Cardiac muscle cell (in vitro differentiated cells and primary cell): ENCODE measurements around the gene COX7A2L. TPM values are rescaled to one million over a fixed set of nuclear protein-coding genes. Genes with fewer than 3 reads are reported as not detected.
A peak's percentile ranks its signal among the peaks of the same experiment; 100 is the strongest.

ENCODE experiments used
- DNase-seq, 2 donors: peaks; one replicate each; pipeline versions ENCODE4 v3.0.0 to v3.0.0-alpha.2; 2010 to 2017; ENCODE audit warnings: low read depth in 1 of 2, low spot score in 1 of 2
- H3K27ac ChIP-seq: fragments of 200-600 bp; sonication (generic); 2 replicates; pipeline ENCODE4 v1.5.1; 2016
- H3K27me3 ChIP-seq: fragments of 200-600 bp; sonication (generic); 2 replicates; pipeline ENCODE4 v1.6.0; 2016; ENCODE audit warnings: control low read depth
- H3K36me3 ChIP-seq: fragments of 200-600 bp; sonication (generic); 2 replicates; pipeline ENCODE4 v1.5.1; 2016; ENCODE audit warnings: control low read depth
- H3K4me1 ChIP-seq: fragments of 200-600 bp; sonication (generic); 2 replicates; pipeline ENCODE4 v1.8.1; 2017; ENCODE audit warnings: low read depth, mild to moderate bottlenecking, mixed run types
- H3K4me3 ChIP-seq: fragments of 200-600 bp; sonication (generic); 2 replicates; pipeline ENCODE4 v1.5.1; 2016; ENCODE audit warnings: mild to moderate bottlenecking
- H3K9me3 ChIP-seq: fragments of 200-600 bp; sonication (generic); 2 replicates; pipeline ENCODE4 v1.5.1; 2017; ENCODE audit warnings: low read depth, mild to moderate bottlenecking, control low read depth
- CTCF ChIP-seq: IDR thresholded peaks from 2 replicates; pipeline ENCODE4 v1.5.1; 2012; ENCODE audit warnings: low read depth, mild to moderate bottlenecking, low read length
- polyA plus RNA-seq: library from polyadenylated mRNA; unstranded; fragments of >200 nt; fragmentation: Nextera tagmentation; extraction: Ambion mirVana; gene quantifications from 2 replicates; pipeline ENCODE4 v1.2.1, GENCODE V29; 2016
- total RNA-seq: library from RNA; depleted of rRNA; stranded (reverse); fragments of >200 nt; gene quantifications from 2 replicates; pipeline ENCODE4 v1.2.3, GENCODE V29; 2016

COX7A2L gene
- total and polyA plus RNA-seq, 2 experiments from 2014 or later = 152 to 197 TPM

- Histone ChIP-seq H3K4me3 (no peak overlapping the region), H3K27me3 (no peaks in the 10 kb centered on the region), H3K27ac (peak overlapping the region; percentile 51), H3K9me3 (no peaks in the 10 kb centered on the region), H3K36me3 (no peaks in the 10 kb centered on the region), H3K4me1 (peaks cover 8% of the 10 kb centered on the region)
- DNase-seq = peak in 1 of 2 donors; percentile 28
- no peak for TF ChIP-seq CTCF
Observed at GRCh38 chr2:42369532-42370229, 8.7 kb upstream of the COX7A2L start.

GRCh38 chr2:42368817-42369531, 8.0 kb upstream of the COX7A2L start:
- H3K36me3 ChIP-seq = no peaks in the 10 kb centered on the region
- no peaks in the 10 kb centered on the region for H3K27me3 ChIP-seq
- no peaks in the 10 kb centered on the region for H3K9me3 ChIP-seq
- H3K4me1 ChIP-seq = peaks cover 8% of the 10 kb centered on the region
- no peak for TF ChIP-seq CTCF
- DNase-seq = no peak
- H3K4me3 ChIP-seq = no peak overlapping the region
- peak overlapping the region; percentile 51 for H3K27ac ChIP-seq

- DNase-seq = peak in 1 of 2 donors; percentile 9
- no peaks in the 10 kb centered on the region for H3K27me3 ChIP-seq
- H3K27ac ChIP-seq = no peak overlapping the region
- H3K4me3 ChIP-seq = no peak overlapping the region
- no peaks in the 10 kb centered on the region for H3K9me3 ChIP-seq
- TF ChIP-seq CTCF = no peak
- H3K4me1 ChIP-seq = peaks cover 8% of the 10 kb centered on the region
- no peaks in the 10 kb centered on the region for H3K36me3 ChIP-seq
Observed at GRCh38 chr2:42367835-42368234, 6.8 kb upstream of the COX7A2L start.

- no peak for DNase-seq
- H3K4me3 ChIP-seq = no peak overlapping the region
- peaks cover 13% of the 10 kb centered on the region for H3K4me1 ChIP-seq
- no peaks in the 10 kb centered on the region for H3K36me3 ChIP-seq
- TF ChIP-seq CTCF = no peak
- no peaks in the 10 kb centered on the region for H3K9me3 ChIP-seq
- no peak overlapping the region for H3K27ac ChIP-seq
- no peaks in the 10 kb centered on the region for H3K27me3 ChIP-seq
Observed at GRCh38 chr2:42366411-42366810, 5.4 kb upstream of the COX7A2L start.

- no peak for TF ChIP-seq CTCF
- DNase-seq = no peak
- Histone ChIP-seq H3K36me3 (no peaks in the 10 kb centered on the region), H3K9me3 (no peaks in the 10 kb centered on the region), H3K27me3 (no peaks in the 10 kb centered on the region), H3K27ac (no peak overlapping the region), H3K4me3 (no peak overlapping the region), H3K4me1 (peaks cover 16% of the 10 kb centered on the region)
Observed at GRCh38 chr2:42364658-42365057, 3.6 kb upstream of the COX7A2L start.
